Ishikawa (cell line): ENCODE results near the gene CDS1.

Source experiments
- CEBPB ChIP-seq: IDR thresholded peaks from 2 replicates; pipeline ENCODE4 v1.6.1; 2012
- CREB1 ChIP-seq: IDR thresholded peaks from 2 replicates; pipeline ENCODE4 v1.6.1; 2012; ENCODE audit warnings: low read depth
- EP300 ChIP-seq: IDR thresholded peaks from 2 replicates; pipeline ENCODE4 v1.6.1; 2012; ENCODE audit warnings: borderline replicate concordance
- FOXM1 ChIP-seq: IDR thresholded peaks from 2 replicates; pipeline ENCODE4 v1.6.1; 2012; ENCODE audit warnings: low read depth, borderline replicate concordance
- MAX ChIP-seq: IDR thresholded peaks from 2 replicates; pipeline ENCODE4 v1.6.1; 2012
- NFIC ChIP-seq: IDR thresholded peaks from 2 replicates; pipeline ENCODE4 v1.6.1; 2012
- RAD21 ChIP-seq: IDR thresholded peaks from 2 replicates; pipeline ENCODE4 v1.6.1; 2012; ENCODE audit warnings: low read depth
- REST ChIP-seq: IDR thresholded peaks from 2 replicates; pipeline ENCODE4 v1.6.1; 2012; ENCODE audit warnings: low read depth, mild to moderate bottlenecking
- TAF1 ChIP-seq: IDR thresholded peaks from 2 replicates; pipeline ENCODE4 v1.6.1; 2012; ENCODE audit warnings: low read depth, mild to moderate bottlenecking
- TCF12 ChIP-seq: IDR thresholded peaks from 2 replicates; pipeline ENCODE4 v1.6.1; 2012; ENCODE audit warnings: low read depth
- USF1 ChIP-seq: IDR thresholded peaks from 2 replicates; pipeline ENCODE4 v1.6.1; 2012
- YY1 ChIP-seq: IDR thresholded peaks from 2 replicates; pipeline ENCODE4 v1.6.1; 2012; ENCODE audit warnings: low read depth
- ZBTB7A ChIP-seq: IDR thresholded peaks from 2 replicates; pipeline ENCODE4 v1.6.1; 2012; ENCODE audit warnings: low read depth

- TF ChIP-seq MAX, result no peak
- TF ChIP-seq ZBTB7A, result no peak
- no peak for TF ChIP-seq CEBPB
- no peak for TF ChIP-seq REST
- no peak for TF ChIP-seq EP300
- TF ChIP-seq YY1, result no peak
- TF ChIP-seq CREB1, result no peak
- TF ChIP-seq TAF1, result no peak
- TF ChIP-seq FOXM1, result no peak
- no peak for TF ChIP-seq TCF12
- TF ChIP-seq NFIC, result no peak
- no peak for TF ChIP-seq RAD21
- TF ChIP-seq USF1, result no peak
Observed at GRCh38 chr4:84638092-84638491, 55.2 kb downstream of the CDS1 start.
